ENCODE results near the gene PADI1. TPM values are rescaled to one million over a fixed set of nuclear protein-coding genes. Genes with fewer than 3 reads are reported as not detected.

PADI1 gene
- total and polyA plus RNA-seq, 2 donors, result 0.14 to 0.57 TPM

GRCh38 chr1:17201201-17202021 is 3.5 kb upstream of the PADI1 start:
- 6% methylated on average over 9 of the region's 9 CpGs for WGBS

GRCh38 chr1:17205652-17206051 is 724 bp downstream of the PADI1 start:
- Histone ChIP-seq H3K4me1 (ENCODE audit: control insufficient read depth in 2 of 2, insufficient read depth in 2 of 2, low read length in 2 of 2) (peaks cover 9 to 23% of the 10 kb centered on the region in 2 donors), H3K27me3 (ENCODE audit: control insufficient read depth in 2 of 2, insufficient read depth in 1 of 2, low read length in 1 of 2) (peaks cover 3 to 54% of the 10 kb centered on the region in 2 donors), H3K36me3 (ENCODE audit: control insufficient read depth in 2 of 2, insufficient read depth in 2 of 2, low read length in 1 of 2) (no peaks in the 10 kb centered on the region), H3K4me3 (ENCODE audit: low read length in 2 of 2) (no peak overlapping the region), H3K9me3 (ENCODE audit: control insufficient read depth in 2 of 2, insufficient read depth in 1 of 2, low read length in 1 of 2) (no peaks in the 10 kb centered on the region), H3K27ac (ENCODE audit: low read depth in 1 of 2, low read length in 1 of 2) (no peak overlapping the region)
- WGBS, result 98% methylated on average over 7 of the region's 7 CpGs
- DNase-seq (ENCODE audit: low read depth in 6 of 9, low spot score in 9 of 9), result no peak

More at GRCh38 chr1:17201201-17202021, 3.5 kb upstream of the PADI1 start:
- H3K27me3 ChIP-seq (ENCODE audit: control insufficient read depth in 2 of 2, insufficient read depth in 1 of 2, low read length in 1 of 2), result peaks cover 3 to 41% of the 10 kb centered on the region in 2 donors
- no peaks in the 10 kb centered on the region for H3K36me3 ChIP-seq (ENCODE audit: control insufficient read depth in 2 of 2, insufficient read depth in 2 of 2, low read length in 1 of 2)
- H3K9me3 ChIP-seq (ENCODE audit: control insufficient read depth in 2 of 2, insufficient read depth in 1 of 2, low read length in 1 of 2), result no peaks in the 10 kb centered on the region
- H3K4me1 ChIP-seq (ENCODE audit: control insufficient read depth in 2 of 2, insufficient read depth in 2 of 2, low read length in 2 of 2), result peaks cover 9 to 14% of the 10 kb centered on the region in 2 donors
- peak in 2 of 9 donors; percentile 30 to 70 for DNase-seq (ENCODE audit: low read depth in 6 of 9, low spot score in 9 of 9)
- no peak overlapping the region for H3K4me3 ChIP-seq (ENCODE audit: low read length in 2 of 2)
- H3K27ac ChIP-seq (ENCODE audit: low read depth in 1 of 2, low read length in 1 of 2), result no peak overlapping the region

DNA sequence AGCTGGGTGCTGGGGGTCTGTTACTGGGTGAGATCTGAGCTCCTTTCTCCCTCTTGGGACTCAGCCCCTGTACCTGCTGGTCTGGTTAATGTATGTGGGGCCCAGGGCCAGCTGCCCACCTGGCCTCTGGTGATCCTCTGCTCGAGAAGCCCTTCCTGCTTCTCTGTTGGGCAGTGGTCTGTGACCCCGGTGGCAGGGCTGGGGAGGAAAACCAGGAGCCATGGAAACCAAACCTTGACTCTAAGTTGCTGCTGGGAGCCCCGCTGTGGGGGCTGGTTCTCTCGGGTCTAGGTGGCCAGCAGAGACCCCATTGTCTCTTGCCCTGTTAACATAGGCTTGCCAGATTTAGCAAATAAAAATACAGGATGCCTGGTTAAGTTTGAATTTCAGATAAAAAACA is 1.3 kb downstream of the PADI1 start:
- H3K27me3 ChIP-seq (ENCODE audit: control insufficient read depth in 2 of 2, insufficient read depth in 1 of 2, low read length in 1 of 2), result peaks cover 3 to 59% of the 10 kb centered on the region in 2 donors
- peaks cover 9 to 22% of the 10 kb centered on the region in 2 donors for H3K4me1 ChIP-seq (ENCODE audit: control insufficient read depth in 2 of 2, insufficient read depth in 2 of 2, low read length in 2 of 2)
- no peak overlapping the region for H3K4me3 ChIP-seq (ENCODE audit: low read length in 2 of 2)
- no peaks in the 10 kb centered on the region for H3K36me3 ChIP-seq (ENCODE audit: control insufficient read depth in 2 of 2, insufficient read depth in 2 of 2, low read length in 1 of 2)
- no peak overlapping the region for H3K27ac ChIP-seq (ENCODE audit: low read depth in 1 of 2, low read length in 1 of 2)
- DNase-seq (ENCODE audit: low read depth in 6 of 9, low spot score in 9 of 9), result no peak
- no peaks in the 10 kb centered on the region for H3K9me3 ChIP-seq (ENCODE audit: control insufficient read depth in 2 of 2, insufficient read depth in 1 of 2, low read length in 1 of 2)
- WGBS, result 77% methylated on average over 4 of the region's 4 CpGs

DNA sequence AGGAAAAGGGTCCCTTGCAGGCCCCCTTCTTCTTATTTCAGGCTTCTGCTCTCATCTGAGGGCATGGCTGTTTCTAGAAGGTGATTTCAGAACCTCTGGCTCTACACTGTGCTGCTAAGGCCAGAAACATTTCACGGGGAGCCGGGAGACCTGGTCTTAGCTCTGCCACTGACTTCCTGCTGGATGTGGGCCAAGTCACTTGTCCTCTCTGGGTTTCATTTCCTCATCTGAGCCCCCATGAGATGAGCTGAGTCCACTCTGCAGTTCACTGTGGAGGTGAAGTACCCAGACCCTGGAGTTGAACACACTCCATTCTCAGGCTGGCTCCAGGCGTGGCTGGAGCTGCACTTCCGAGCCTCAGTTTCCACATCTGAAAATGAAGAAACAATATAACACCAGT is 2.1 kb downstream of the PADI1 start:
- 51% methylated on average over 4 of the region's 4 CpGs for WGBS
- H3K4me3 ChIP-seq (ENCODE audit: low read length in 2 of 2), result no peak overlapping the region
- DNase-seq (ENCODE audit: low read depth in 6 of 9, low spot score in 9 of 9), result no peak

GRCh38 chr1:17207540-17207939 is 2.6 kb downstream of the PADI1 start:
- H3K4me3 ChIP-seq (ENCODE audit: low read length in 2 of 2), result no peak overlapping the region
- WGBS, result 59% methylated on average over 5 of the region's 5 CpGs
- no peak for DNase-seq (ENCODE audit: low read depth in 6 of 9, low spot score in 9 of 9)
- peaks cover 3 to 72% of the 10 kb centered on the region in 2 donors for H3K27me3 ChIP-seq (ENCODE audit: control insufficient read depth in 2 of 2, insufficient read depth in 1 of 2, low read length in 1 of 2)
- H3K9me3 ChIP-seq (ENCODE audit: control insufficient read depth in 2 of 2, insufficient read depth in 1 of 2, low read length in 1 of 2), result no peaks in the 10 kb centered on the region
- peaks cover 5 to 23% of the 10 kb centered on the region in 2 donors for H3K4me1 ChIP-seq (ENCODE audit: control insufficient read depth in 2 of 2, insufficient read depth in 2 of 2, low read length in 2 of 2)
- H3K36me3 ChIP-seq (ENCODE audit: control insufficient read depth in 2 of 2, insufficient read depth in 2 of 2, low read length in 1 of 2), result no peaks in the 10 kb centered on the region
- H3K27ac ChIP-seq (ENCODE audit: low read depth in 1 of 2, low read length in 1 of 2), result no peak overlapping the region

More for the DNA sequence above, 2.1 kb downstream of the PADI1 start:
- Histone ChIP-seq H3K9me3 (ENCODE audit: control insufficient read depth in 2 of 2, insufficient read depth in 1 of 2, low read length in 1 of 2) (no peaks in the 10 kb centered on the region), H3K27ac (ENCODE audit: low read depth in 1 of 2, low read length in 1 of 2) (no peak overlapping the region), H3K27me3 (ENCODE audit: control insufficient read depth in 2 of 2, insufficient read depth in 1 of 2, low read length in 1 of 2) (peaks cover 3 to 68% of the 10 kb centered on the region in 2 donors), H3K4me1 (ENCODE audit: control insufficient read depth in 2 of 2, insufficient read depth in 2 of 2, low read length in 2 of 2) (peaks cover 3 to 21% of the 10 kb centered on the region in 2 donors), H3K36me3 (ENCODE audit: control insufficient read depth in 2 of 2, insufficient read depth in 2 of 2, low read length in 1 of 2) (no peaks in the 10 kb centered on the region)

DNA sequence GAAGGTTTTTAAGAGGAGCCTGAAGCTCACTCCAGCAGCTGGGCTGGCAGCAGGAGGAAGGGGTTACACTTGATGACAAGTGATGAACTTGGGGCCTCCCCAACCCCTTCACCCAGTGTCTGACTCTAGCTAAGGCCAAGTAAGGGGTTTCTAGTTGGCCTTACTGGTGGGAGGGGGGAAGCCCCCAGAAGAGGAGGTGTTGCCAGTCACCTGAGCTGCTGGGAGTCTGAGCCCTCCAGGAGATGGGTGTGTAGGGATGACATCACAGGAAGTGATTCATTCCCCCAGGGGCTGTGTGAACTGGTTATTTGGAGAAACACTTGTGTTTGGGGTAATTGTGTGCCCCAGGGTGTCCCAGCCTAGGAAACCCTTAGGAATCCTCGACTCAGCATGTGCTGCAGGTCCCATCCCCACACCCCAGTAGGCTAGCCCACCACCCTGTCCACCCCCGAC is 3.1 kb downstream of the PADI1 start:
- no peaks in the 10 kb centered on the region for H3K9me3 ChIP-seq (ENCODE audit: control insufficient read depth in 2 of 2, insufficient read depth in 1 of 2, low read length in 1 of 2)
- DNase-seq (ENCODE audit: low read depth in 6 of 9, low spot score in 9 of 9), result peak in 1 of 9 donors; percentile 47
- peaks cover 10 to 28% of the 10 kb centered on the region in 2 donors for H3K4me1 ChIP-seq (ENCODE audit: control insufficient read depth in 2 of 2, insufficient read depth in 2 of 2, low read length in 2 of 2)
- WGBS, result 67% methylated on average over 2 of the region's 2 CpGs
- no peak overlapping the region for H3K4me3 ChIP-seq (ENCODE audit: low read length in 2 of 2)
- H3K36me3 ChIP-seq (ENCODE audit: control insufficient read depth in 2 of 2, insufficient read depth in 2 of 2, low read length in 1 of 2), result no peaks in the 10 kb centered on the region
- peaks cover 3 to 75% of the 10 kb centered on the region in 2 donors for H3K27me3 ChIP-seq (ENCODE audit: control insufficient read depth in 2 of 2, insufficient read depth in 1 of 2, low read length in 1 of 2)
- H3K27ac ChIP-seq (ENCODE audit: low read depth in 1 of 2, low read length in 1 of 2), result no peak overlapping the region

DNA sequence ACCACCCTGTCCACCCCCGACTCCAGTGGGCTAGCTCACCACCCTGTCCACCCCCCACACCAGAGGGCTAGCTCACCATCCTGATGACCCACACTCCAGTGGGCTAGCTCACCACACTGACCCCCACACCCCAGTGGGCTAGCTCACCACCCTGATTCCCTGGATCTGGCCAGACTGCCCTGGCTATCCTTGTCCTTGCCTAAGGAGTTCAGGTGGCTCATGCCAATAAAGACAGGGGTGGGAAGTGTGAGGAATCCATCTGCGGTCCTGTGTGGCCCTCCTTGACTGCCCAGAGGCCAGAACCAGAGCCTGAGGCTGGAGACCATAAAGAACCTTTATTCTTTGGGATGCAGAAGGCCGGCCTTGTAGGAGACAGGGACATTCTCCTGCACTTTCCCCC is 3.6 kb downstream of the PADI1 start:
- H3K4me1 ChIP-seq (ENCODE audit: control insufficient read depth in 2 of 2, insufficient read depth in 2 of 2, low read length in 2 of 2), result peaks cover 11 to 34% of the 10 kb centered on the region in 2 donors
- H3K27me3 ChIP-seq (ENCODE audit: control insufficient read depth in 2 of 2, insufficient read depth in 1 of 2, low read length in 1 of 2), result peaks cover 3 to 79% of the 10 kb centered on the region in 2 donors
- no peaks in the 10 kb centered on the region for H3K9me3 ChIP-seq (ENCODE audit: control insufficient read depth in 2 of 2, insufficient read depth in 1 of 2, low read length in 1 of 2)
- 94% methylated on average over 3 of the region's 3 CpGs for WGBS
- no peak for DNase-seq (ENCODE audit: low read depth in 6 of 9, low spot score in 9 of 9)
- no peaks in the 10 kb centered on the region for H3K36me3 ChIP-seq (ENCODE audit: control insufficient read depth in 2 of 2, insufficient read depth in 2 of 2, low read length in 1 of 2)
- H3K27ac ChIP-seq (ENCODE audit: low read depth in 1 of 2, low read length in 1 of 2), result no peak overlapping the region
- no peak overlapping the region for H3K4me3 ChIP-seq (ENCODE audit: low read length in 2 of 2)

DNA sequence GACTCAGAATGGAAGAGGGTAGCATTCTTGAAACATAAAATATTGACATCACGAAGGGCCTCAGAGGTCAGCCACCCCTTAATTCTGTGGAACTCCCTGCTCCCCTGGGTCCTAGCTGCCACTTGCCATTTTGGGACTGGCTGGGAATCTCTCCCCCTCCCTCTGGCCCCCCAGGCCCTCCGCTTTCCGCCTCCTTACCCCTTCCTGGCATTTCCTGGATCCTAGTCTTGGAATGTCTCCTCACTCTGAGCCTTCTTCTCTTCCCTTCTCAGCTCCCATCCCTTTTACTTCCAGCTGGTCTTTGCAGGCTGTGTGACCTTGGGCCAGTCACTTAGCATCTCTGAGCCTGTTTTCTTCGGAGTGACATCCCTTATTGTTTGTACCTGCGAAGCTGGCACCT is 4.5 kb downstream of the PADI1 start:
- H3K27ac ChIP-seq (ENCODE audit: low read depth in 1 of 2, low read length in 1 of 2), result no peak overlapping the region
- DNase-seq (ENCODE audit: low read depth in 6 of 9, low spot score in 9 of 9), result no peak
- peaks cover 3 to 84% of the 10 kb centered on the region in 2 donors for H3K27me3 ChIP-seq (ENCODE audit: control insufficient read depth in 2 of 2, insufficient read depth in 1 of 2, low read length in 1 of 2)
- no peaks in the 10 kb centered on the region for H3K36me3 ChIP-seq (ENCODE audit: control insufficient read depth in 2 of 2, insufficient read depth in 2 of 2, low read length in 1 of 2)
- H3K4me3 ChIP-seq (ENCODE audit: low read length in 2 of 2), result no peak overlapping the region
- H3K4me1 ChIP-seq (ENCODE audit: control insufficient read depth in 2 of 2, insufficient read depth in 2 of 2, low read length in 2 of 2), result peaks cover 11 to 34% of the 10 kb centered on the region in 2 donors
- H3K9me3 ChIP-seq (ENCODE audit: control insufficient read depth in 2 of 2, insufficient read depth in 1 of 2, low read length in 1 of 2), result no peaks in the 10 kb centered on the region
- WGBS, result 93% methylated on average over 5 of the region's 5 CpGs

- Histone ChIP-seq H3K27ac (ENCODE audit: low read depth in 1 of 2, low read length in 1 of 2) (no peak overlapping the region), H3K4me3 (ENCODE audit: low read length in 2 of 2) (no peak overlapping the region), H3K36me3 (ENCODE audit: control insufficient read depth in 2 of 2, insufficient read depth in 2 of 2, low read length in 1 of 2) (no peaks in the 10 kb centered on the region), H3K9me3 (ENCODE audit: control insufficient read depth in 2 of 2, insufficient read depth in 1 of 2, low read length in 1 of 2) (no peaks in the 10 kb centered on the region), H3K27me3 (ENCODE audit: control insufficient read depth in 2 of 2, insufficient read depth in 1 of 2, low read length in 1 of 2) (peaks cover 5 to 85% of the 10 kb centered on the region in 2 donors), H3K4me1 (ENCODE audit: control insufficient read depth in 2 of 2, insufficient read depth in 2 of 2, low read length in 2 of 2) (peaks cover 11 to 33% of the 10 kb centered on the region in 2 donors)
- 98% methylated on average over 8 of the region's 8 CpGs for WGBS
- no peak for DNase-seq (ENCODE audit: low read depth in 6 of 9, low spot score in 9 of 9)
Observed at GRCh38 chr1:17210176-17210575, 5.2 kb downstream of the PADI1 start.

Data from thymus (tissue), 11 donors.